Stimulated activated CD4-positive, alpha-beta T cell treated with anti-CD3 and anti-CD28 coated beads, Interleukin-4, amount 100 ng/mL, for 1 hour (primary cell): ENCODE measurements around the gene FAM83B.
"Not testable (repeated sequence)": the region's sequence is repeated elsewhere in the genome, so short reads cannot be mapped to it uniquely, and the experiment has no call there.

ENCODE experiments used
- DNase-seq: peaks from one replicate; pipeline ENCODE4 v3.0.0-alpha.2; 2020

FAM83B gene

GRCh38 chr6:54846243-54846856, at the start of gene FAM83B:
TSS of gene FAM83B (plus strand) at chr6:54846771. CDS start at chr6:54870247, 23,476 bp downstream.
- DNase-seq: no peak

GRCh38 chr6:54796918-54797317, 49.7 kb upstream of the FAM83B start:
- DNase-seq: not testable (repeated sequence)

- DNase-seq: no peak
These were observed 46.4 kb upstream of the FAM83B start for GRCh38 chr6:54800050-54800600.

GRCh38 chr6:54801244-54801643, 45.3 kb upstream of the FAM83B start:
- DNase-seq: no peak

- no peak for DNase-seq
These were observed 44.9 kb upstream of the FAM83B start for GRCh38 chr6:54801669-54802068.

- DNase-seq: no peak
These were observed 43.6 kb upstream of the FAM83B start for GRCh38 chr6:54802775-54803634.

- DNase-seq: no peak
These were observed 41.5 kb upstream of the FAM83B start for GRCh38 chr6:54805077-54805476.

- no peak for DNase-seq
These were observed 36.4 kb upstream of the FAM83B start for GRCh38 chr6:54810147-54810546.

GRCh38 chr6:54813892-54814291, 32.7 kb upstream of the FAM83B start:
- DNase-seq: no peak

- DNase-seq: no peak
These were observed 29.3 kb upstream of the FAM83B start for GRCh38 chr6:54817236-54817635.

- DNase-seq: no peak
These were observed 28.7 kb upstream of the FAM83B start for GRCh38 chr6:54817834-54818233.

- DNase-seq: not testable (repeated sequence)
These were observed 22.3 kb upstream of the FAM83B start for GRCh38 chr6:54824225-54824624.

- no peak for DNase-seq
These were observed 19.6 kb upstream of the FAM83B start for GRCh38 chr6:54827010-54827409.

- DNase-seq: no peak
These were observed 16.4 kb upstream of the FAM83B start for GRCh38 chr6:54830216-54830615.

GRCh38 chr6:54835176-54835575, 11.4 kb upstream of the FAM83B start:
- no peak for DNase-seq

GRCh38 chr6:54846857-54847674, 495 bp downstream of the FAM83B start:
- no peak for DNase-seq

- no peak for DNase-seq
These were observed 1.4 kb downstream of the FAM83B start for GRCh38 chr6:54847799-54848597.

GRCh38 chr6:54850114-54850513, 3.5 kb downstream of the FAM83B start:
- DNase-seq: no peak

GRCh38 chr6:54856129-54856528, 9.6 kb downstream of the FAM83B start:
- DNase-seq: no peak

- DNase-seq: no peak
These were observed 13.6 kb downstream of the FAM83B start for GRCh38 chr6:54860132-54860531.

- DNase-seq: no peak
These were observed 14.2 kb downstream of the FAM83B start for GRCh38 chr6:54860739-54861138.

- no peak for DNase-seq
These were observed 15.5 kb downstream of the FAM83B start for GRCh38 chr6:54861905-54862616.
